22Rv1 (cell line): ENCODE results near the gene SLC25A22.

ENCODE experiments used
- ZFX ChIP-seq: fragments of 450-650 bp; IDR thresholded peaks from 2 replicates; pipeline ENCODE4 v1.6.1; 2017; ENCODE audit warnings: antibody characterized with exemption, borderline replicate concordance
- TF ChIP-seq, protein P1 (sequence below): fragments of 450-650 bp; IDR thresholded peaks from 2 replicates; pipeline ENCODE4 v1.5.1; 2017; ENCODE audit warnings: mild to moderate bottlenecking

- TF ChIP-seq, protein P1, sequence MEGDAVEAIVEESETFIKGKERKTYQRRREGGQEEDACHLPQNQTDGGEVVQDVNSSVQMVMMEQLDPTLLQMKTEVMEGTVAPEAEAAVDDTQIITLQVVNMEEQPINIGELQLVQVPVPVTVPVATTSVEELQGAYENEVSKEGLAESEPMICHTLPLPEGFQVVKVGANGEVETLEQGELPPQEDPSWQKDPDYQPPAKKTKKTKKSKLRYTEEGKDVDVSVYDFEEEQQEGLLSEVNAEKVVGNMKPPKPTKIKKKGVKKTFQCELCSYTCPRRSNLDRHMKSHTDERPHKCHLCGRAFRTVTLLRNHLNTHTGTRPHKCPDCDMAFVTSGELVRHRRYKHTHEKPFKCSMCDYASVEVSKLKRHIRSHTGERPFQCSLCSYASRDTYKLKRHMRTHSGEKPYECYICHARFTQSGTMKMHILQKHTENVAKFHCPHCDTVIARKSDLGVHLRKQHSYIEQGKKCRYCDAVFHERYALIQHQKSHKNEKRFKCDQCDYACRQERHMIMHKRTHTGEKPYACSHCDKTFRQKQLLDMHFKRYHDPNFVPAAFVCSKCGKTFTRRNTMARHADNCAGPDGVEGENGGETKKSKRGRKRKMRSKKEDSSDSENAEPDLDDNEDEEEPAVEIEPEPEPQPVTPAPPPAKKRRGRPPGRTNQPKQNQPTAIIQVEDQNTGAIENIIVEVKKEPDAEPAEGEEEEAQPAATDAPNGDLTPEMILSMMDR, result no peak
- no peak for TF ChIP-seq ZFX
Observed at GRCh38 chr11:833114-833791, 35.2 kb upstream of the SLC25A22 start.
